HG03378 (cell line): ENCODE results near the gene PCDH7.

Source experiments
- ATAC-seq: cut with Tn5 transposase; IDR thresholded peaks from one replicate; pipeline ENCODE4 v1.9.1; 2021; ENCODE audit warnings: mild to moderate bottlenecking, moderate library complexity; ENCODE audit not compliant: unreplicated experiment

Gene PCDH7

GRCh38 chr4:30726090-30726675 lies 6.0 kb downstream of the PCDH7 start:
- no peak for ATAC-seq

- ATAC-seq, result no peak
Measured at GRCh38 chr4:30727409-30727808, 7.2 kb downstream of the PCDH7 start.

- no peak for ATAC-seq
Measured at GRCh38 chr4:30728311-30728710, 8.1 kb downstream of the PCDH7 start.

GRCh38 chr4:30743897-30744296 lies 23.7 kb downstream of the PCDH7 start:
- ATAC-seq, result no peak

GRCh38 chr4:30744386-30744785 lies 24.2 kb downstream of the PCDH7 start:
- ATAC-seq, result no peak

GRCh38 chr4:30744957-30745640 lies 24.9 kb downstream of the PCDH7 start:
- ATAC-seq, result no peak

- no peak for ATAC-seq
Measured at GRCh38 chr4:30746735-30747134, 26.6 kb downstream of the PCDH7 start.

- no peak for ATAC-seq
Measured at GRCh38 chr4:30753316-30753715, 33.1 kb downstream of the PCDH7 start.

- no peak for ATAC-seq
Measured at GRCh38 chr4:30754021-30754420, 33.9 kb downstream of the PCDH7 start.

- ATAC-seq, result no peak
Measured at GRCh38 chr4:30755346-30755745, 35.2 kb downstream of the PCDH7 start.

- no peak for ATAC-seq
Measured at GRCh38 chr4:30756553-30756952, 36.4 kb downstream of the PCDH7 start.

- no peak for ATAC-seq
Measured at GRCh38 chr4:30757357-30757756, 37.2 kb downstream of the PCDH7 start.

GRCh38 chr4:30760551-30760950 lies 40.4 kb downstream of the PCDH7 start:
- ATAC-seq, result no peak

GRCh38 chr4:30763321-30763727 lies 43.2 kb downstream of the PCDH7 start:
- no peak for ATAC-seq

- no peak for ATAC-seq
Measured at GRCh38 chr4:30765022-30765421, 44.9 kb downstream of the PCDH7 start.

GRCh38 chr4:30767147-30767845 lies 47.1 kb downstream of the PCDH7 start:
- no peak for ATAC-seq

- no peak for ATAC-seq
Measured at GRCh38 chr4:30768277-30768676, 48.1 kb downstream of the PCDH7 start.

- no peak for ATAC-seq
Measured at GRCh38 chr4:30769093-30769492, 48.9 kb downstream of the PCDH7 start.

GRCh38 chr4:30770049-30770549 lies 49.9 kb downstream of the PCDH7 start:
- ATAC-seq, result no peak

GRCh38 chr4:30770812-30771211 lies 50.6 kb downstream of the PCDH7 start:
- ATAC-seq, result no peak

GRCh38 chr4:30776451-30776850 lies 56.3 kb downstream of the PCDH7 start:
- ATAC-seq, result no peak

GRCh38 chr4:30776921-30777415 lies 56.8 kb downstream of the PCDH7 start:
- no peak for ATAC-seq
